Activated naive CD4-positive, alpha-beta T cell treated with anti-CD3 and anti-CD28 coated beads, Interleukin-2, amount 10 ng/mL, durations not matched to agents 7 days and 5 days (primary cell): Measurements from ENCODE around the gene VAC14.

Experiments
- CTCF ChIA-PET: fragments of 350-600 bp; sonication (Branson Sonifier 250); formaldehyde crosslinking; loops from one replicate; lab custom pipeline; 2021; ENCODE audit warnings: antibody characterized with exemption; lab: Charles Lee
- DNase-seq: peaks from one replicate; pipeline ENCODE4 v3.0.0-alpha.2; 2020
- H3K27ac Mint-ChIP-seq: one replicate; pipeline ENCODE4 v1.8.0; 2021; ENCODE audit warnings: mild to moderate bottlenecking, moderate library complexity, mixed read lengths
- H3K27me3 Mint-ChIP-seq: one replicate; pipeline ENCODE4 v1.8.0; 2021; ENCODE audit warnings: mild to moderate bottlenecking, mixed read lengths
- H3K36me3 Mint-ChIP-seq: one replicate; pipeline ENCODE4 v1.8.0; 2021; ENCODE audit warnings: mixed read lengths
- H3K4me1 Mint-ChIP-seq: one replicate; pipeline ENCODE4 v1.8.0; 2021; ENCODE audit warnings: mixed read lengths
- H3K4me3 Mint-ChIP-seq: one replicate; pipeline ENCODE4 v1.8.0; 2021; ENCODE audit warnings: mild to moderate bottlenecking, moderate library complexity, mixed read lengths
- H3K9me3 Mint-ChIP-seq: one replicate; pipeline ENCODE4 v1.8.0; 2021; ENCODE audit warnings: mixed read lengths

VAC14 gene

DNA sequence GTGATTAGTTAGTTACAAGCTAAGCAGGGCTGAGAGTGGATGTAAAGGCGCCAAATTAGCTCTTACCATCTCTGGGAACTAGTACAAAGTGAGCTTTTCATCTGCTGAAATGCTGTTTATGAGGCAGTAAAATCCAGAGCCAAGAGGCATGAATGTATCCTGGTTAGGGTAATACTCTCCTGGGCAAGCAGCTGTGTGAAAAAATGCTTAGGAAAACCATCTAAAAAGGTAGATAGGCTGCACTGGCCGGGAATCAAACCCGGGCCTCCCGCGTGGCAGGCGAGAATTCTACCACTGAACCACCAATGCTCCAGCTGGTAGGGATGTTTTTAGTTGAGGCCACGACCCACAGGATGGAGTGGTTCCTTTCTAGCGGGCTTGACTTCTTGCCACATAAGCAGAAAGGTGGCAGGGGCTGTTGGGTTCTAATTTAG is 23.0 kb downstream of the VAC14 start:
- Mint-ChIP-seq H3K9me3 (no peaks in the 10 kb centered on the region), H3K27me3 (no peaks in the 10 kb centered on the region), H3K4me3 (no peak overlapping the region), H3K4me1 (no peaks in the 10 kb centered on the region), H3K27ac (no peak overlapping the region), H3K36me3 (peaks cover 40% of the 10 kb centered on the region)
- no peak for DNase-seq
- CTCF ChIA-PET: interaction anchor here (0.6 kb wide), 1 partner anchor 53 kb away, joined by 3 read pairs; no protein-coding TSS in a partner anchor

DNA sequence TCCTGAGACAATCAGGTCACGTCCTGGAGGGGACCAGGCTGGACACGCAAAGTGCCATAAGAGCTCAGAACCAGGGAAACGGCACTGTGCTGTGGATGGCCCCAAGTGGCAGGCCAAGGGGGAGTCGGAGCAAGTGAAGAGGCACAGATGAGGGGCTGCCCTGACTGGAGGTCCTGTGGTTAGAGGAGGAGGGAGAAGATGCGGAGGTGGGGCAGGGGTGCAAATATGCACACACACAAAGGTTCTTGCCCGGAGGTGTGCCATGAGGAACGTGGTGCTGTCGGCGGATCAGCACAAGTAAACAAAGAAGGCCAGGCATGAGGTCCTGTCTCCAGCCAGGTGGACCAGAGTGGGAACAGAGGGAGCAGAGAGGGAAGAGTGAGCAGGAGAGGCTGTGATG is 23.5 kb downstream of the VAC14 start:
- Mint-ChIP-seq H3K9me3 (no peaks in the 10 kb centered on the region), H3K36me3 (peaks cover 35% of the 10 kb centered on the region), H3K27me3 (no peaks in the 10 kb centered on the region), H3K4me3 (no peak overlapping the region), H3K4me1 (no peaks in the 10 kb centered on the region), H3K27ac (no peak overlapping the region)
- DNase-seq: no peak
- CTCF ChIA-PET: interaction anchor here (0.6 kb wide), 1 partner anchor 52 kb away, joined by 3 read pairs; no protein-coding TSS in a partner anchor

DNA sequence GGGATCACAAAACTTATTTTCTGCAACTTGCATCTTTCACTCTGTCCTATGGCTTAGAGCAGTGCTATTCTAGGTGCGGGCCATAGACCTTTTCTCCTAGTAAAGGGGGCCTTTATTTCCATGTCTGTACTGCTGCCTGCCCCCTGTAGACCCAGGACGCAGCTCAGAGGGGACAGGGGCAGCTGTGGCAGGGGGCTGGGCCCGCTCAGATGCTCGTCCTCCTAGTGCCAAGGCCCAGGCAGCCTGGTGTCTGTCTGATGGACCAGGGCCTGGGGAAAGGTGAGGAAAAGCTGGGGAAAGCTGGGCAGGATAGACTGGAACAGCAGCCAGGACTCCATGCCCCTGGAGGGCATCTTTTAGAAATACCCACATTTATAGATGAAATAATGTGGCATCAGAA is 25.6 kb downstream of the VAC14 start:
- Mint-ChIP-seq H3K9me3 (no peaks in the 10 kb centered on the region), H3K4me1 (peaks cover 6% of the 10 kb centered on the region), H3K27ac (no peak overlapping the region), H3K27me3 (no peaks in the 10 kb centered on the region), H3K36me3 (peaks cover 21% of the 10 kb centered on the region), H3K4me3 (no peak overlapping the region)
- CTCF ChIA-PET: interaction anchor here (0.9 to 1.2 kb wide), 2 partner anchors 9 to 108 kb away, joined by 3 to 4 read pairs; no protein-coding TSS in a partner anchor
- DNase-seq: no peak

DNA sequence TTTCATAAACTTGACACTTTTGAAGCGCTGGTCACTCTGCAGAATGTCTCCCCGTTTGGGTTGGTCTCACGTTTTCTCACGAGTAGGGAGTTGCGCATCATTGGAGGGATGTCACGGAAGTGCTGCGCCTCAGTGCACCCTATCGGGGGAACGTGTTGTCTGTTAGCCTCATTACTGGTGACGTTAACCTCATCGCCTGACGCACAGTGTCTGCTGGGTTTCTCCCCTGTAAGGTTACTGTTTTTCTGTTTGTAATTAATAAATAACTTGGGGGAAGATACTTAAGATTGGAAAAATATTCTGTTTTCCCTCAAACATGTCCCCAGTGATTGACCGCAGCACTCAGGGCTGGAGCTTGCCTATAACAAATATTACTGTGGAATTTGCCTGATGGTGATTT is 26.7 kb downstream of the VAC14 start:
- Mint-ChIP-seq H3K4me3 (no peak overlapping the region), H3K27me3 (no peaks in the 10 kb centered on the region), H3K36me3 (peaks cover 25% of the 10 kb centered on the region), H3K4me1 (peaks cover 11% of the 10 kb centered on the region), H3K27ac (no peak overlapping the region), H3K9me3 (no peaks in the 10 kb centered on the region)
- CTCF ChIA-PET: interaction anchor here (0.9 to 5.0 kb wide), 2 partner anchors 10 to 14 kb away, joined by 4 to 35 read pairs; no protein-coding TSS in a partner anchor
- DNase-seq: no peak

DNA sequence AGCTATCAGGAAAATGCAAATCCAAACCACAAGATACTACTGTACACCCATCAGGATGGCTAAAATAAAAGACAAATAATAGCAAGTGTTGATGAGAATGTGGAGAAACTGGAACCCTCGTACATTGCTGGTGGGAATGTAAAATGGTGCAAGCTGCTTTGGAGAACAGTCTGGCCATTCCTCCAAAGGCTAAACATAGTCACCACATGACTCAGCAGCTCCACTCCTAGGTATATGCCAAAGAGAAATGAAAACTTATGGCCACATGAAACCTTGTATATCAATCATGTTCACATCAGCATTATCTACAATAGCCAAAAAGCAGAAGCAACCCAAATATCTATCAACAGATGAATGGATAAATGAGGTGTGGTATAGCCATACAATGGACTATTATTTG is 28.5 kb downstream of the VAC14 start:
- Mint-ChIP-seq H3K9me3 (no peaks in the 10 kb centered on the region), H3K4me1 (peaks cover 11% of the 10 kb centered on the region), H3K4me3 (no peak overlapping the region), H3K36me3 (peaks cover 21% of the 10 kb centered on the region), H3K27ac (no peak overlapping the region), H3K27me3 (no peaks in the 10 kb centered on the region)
- CTCF ChIA-PET: interaction anchor here (1.5 to 5.1 kb wide), 11 partner anchors 13 to 243 kb away, joined by 3 to 87 read pairs (median 11); no protein-coding TSS in a partner anchor
- DNase-seq: no peak

DNA sequence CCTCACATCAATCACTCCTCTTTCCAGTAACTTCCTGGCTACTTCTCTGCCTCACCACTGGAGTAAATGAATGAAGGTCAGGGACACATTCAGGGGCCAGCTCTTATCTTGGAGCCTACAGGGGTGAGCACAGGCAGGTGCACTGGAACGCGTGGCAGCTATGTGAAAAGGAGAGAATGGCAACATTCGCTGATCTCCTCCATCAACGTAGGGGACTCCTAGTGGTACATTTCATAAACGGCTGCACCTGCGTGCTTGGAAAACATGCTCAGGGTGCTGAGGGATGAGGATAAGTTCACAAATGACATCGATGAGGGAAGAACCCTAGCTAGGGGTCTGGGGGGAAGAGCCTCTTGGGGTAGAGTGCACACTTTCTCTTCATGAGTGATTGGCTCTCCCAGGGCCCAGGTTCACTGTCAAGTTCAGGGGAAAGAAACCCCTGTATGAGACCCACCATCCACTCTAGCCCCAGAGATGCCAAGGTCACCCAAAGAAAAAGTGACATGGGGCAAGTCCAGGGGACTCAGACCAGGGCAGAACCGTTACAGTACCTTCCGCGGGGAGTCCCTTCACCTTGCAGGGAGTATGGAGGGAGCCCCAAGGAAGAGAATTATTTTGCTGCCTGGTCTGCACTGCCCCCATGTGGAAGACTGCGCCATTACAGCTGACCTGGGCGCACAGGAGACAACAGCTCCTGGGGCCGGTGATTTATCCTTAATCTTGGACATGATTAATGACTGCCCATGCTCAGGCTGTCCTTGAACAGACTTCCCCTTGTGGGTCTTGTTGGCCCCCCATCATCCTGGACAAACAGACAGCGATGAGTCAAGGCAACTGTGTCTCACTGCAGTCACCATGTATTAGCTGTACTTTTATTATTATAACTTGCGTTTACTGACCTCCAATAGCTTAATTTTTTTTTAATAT is 30.1 kb downstream of the VAC14 start:
- CTCF ChIA-PET: interaction anchor here (0.6 to 5.1 kb wide), 40 partner anchors 9 to 586 kb away, joined by 3 to 87 read pairs (median 5); partner anchors contain the start of gene MTSS2
- Mint-ChIP-seq H3K27ac (peak overlapping the region; percentile 39), H3K27me3 (no peaks in the 10 kb centered on the region), H3K9me3 (no peaks in the 10 kb centered on the region), H3K4me3 (no peak overlapping the region), H3K36me3 (peaks cover 18% of the 10 kb centered on the region), H3K4me1 (peaks cover 11% of the 10 kb centered on the region)
- peak; percentile 82 for DNase-seq

DNA sequence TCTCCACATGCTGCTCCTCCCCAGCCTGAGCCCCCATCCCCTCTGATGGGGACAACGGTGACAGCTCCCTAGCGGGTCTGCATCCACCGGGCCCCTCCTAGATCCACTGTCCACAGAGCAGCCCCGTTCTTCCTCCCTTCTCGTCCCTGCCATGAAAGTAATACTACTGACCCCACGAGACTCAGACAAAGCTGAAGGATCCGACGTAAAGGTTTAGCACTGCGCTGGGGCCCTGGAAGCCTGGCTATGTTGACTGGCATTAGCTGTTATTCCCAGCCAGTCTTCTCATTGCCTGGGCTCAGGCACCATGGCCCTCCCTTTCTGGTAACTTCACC is 30.7 kb downstream of the VAC14 start:
- Mint-ChIP-seq H3K27ac (peak overlapping the region; percentile 39), H3K4me1 (peaks cover 11% of the 10 kb centered on the region), H3K9me3 (no peaks in the 10 kb centered on the region), H3K4me3 (no peak overlapping the region), H3K27me3 (no peaks in the 10 kb centered on the region), H3K36me3 (peaks cover 18% of the 10 kb centered on the region)
- no peak for DNase-seq
- CTCF ChIA-PET: interaction anchor here (1.0 to 5.1 kb wide), 19 partner anchors 10 to 587 kb away, joined by 3 to 87 read pairs (median 9); partner anchors contain the start of gene MTSS2

DNA sequence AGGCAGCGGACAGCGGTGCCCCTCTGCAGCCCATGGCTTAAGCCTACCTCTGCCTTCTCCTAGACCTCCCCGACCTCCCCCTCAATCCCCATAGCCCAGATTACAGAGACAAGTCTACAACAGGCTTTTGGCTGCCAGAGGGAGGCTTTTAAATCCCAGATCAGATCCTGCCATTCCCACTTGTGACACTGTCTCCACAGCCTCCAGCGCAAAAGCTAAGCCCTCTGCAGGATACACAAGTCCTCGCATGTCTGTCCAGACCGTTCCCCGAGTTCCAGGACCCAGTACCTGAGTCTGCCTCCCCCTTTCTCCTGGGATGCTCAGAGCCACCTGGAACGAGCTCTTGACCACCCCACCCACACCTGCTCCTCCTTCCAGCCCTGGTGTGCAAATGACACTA is 31.2 kb downstream of the VAC14 start:
- Mint-ChIP-seq H3K9me3 (no peaks in the 10 kb centered on the region), H3K4me3 (no peak overlapping the region), H3K27ac (peak overlapping the region; percentile 55), H3K27me3 (no peaks in the 10 kb centered on the region), H3K36me3 (peaks cover 18% of the 10 kb centered on the region), H3K4me1 (peaks cover 11% of the 10 kb centered on the region)
- CTCF ChIA-PET: interaction anchor here (1.0 to 5.1 kb wide), 16 partner anchors 10 to 205 kb away, joined by 3 to 87 read pairs (median 10); partner anchors contain the start of gene MTSS2
- DNase-seq: no peak

DNA sequence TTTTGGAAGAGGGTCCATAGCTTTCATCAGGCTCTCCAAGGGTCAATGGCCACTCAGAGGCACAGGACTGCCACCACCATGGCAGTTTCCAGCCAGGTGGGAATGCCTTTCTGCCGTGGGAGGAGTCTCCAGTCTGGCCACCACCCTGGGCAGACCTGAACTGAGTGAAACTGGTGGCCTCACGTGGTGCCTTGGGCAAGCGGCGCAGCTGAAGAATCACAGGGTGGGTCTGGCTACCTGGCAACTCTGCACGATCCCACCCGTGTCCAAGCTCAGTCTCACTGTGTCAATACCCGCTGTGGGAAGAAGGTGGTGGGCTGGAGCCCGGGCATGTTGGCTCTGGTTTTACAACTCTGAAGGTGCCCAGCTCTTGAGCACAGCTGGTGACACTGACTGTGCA is 31.8 kb downstream of the VAC14 start:
- H3K27ac Mint-ChIP-seq: peak overlapping the region; percentile 55

DNA sequence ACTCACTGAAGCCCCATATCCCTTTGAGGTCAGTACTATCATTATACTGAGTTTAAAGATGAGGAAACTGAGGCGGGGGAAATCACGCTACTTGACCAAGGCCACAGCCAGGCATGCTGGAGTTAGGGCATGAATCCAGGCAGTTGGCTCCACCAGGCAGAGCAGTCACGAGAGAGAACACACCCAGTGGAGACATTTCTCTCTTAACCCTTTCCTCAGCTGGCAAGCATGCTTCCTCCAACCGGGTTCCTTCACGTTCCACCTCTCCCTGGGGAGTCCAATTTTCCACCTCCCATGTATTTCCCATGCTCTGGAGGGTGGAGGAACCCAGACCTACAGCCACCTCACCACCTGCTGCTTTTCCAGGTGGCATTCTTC is 32.8 kb downstream of the VAC14 start:
- no peak overlapping the region for H3K27ac Mint-ChIP-seq
- H3K9me3 Mint-ChIP-seq: no peaks in the 10 kb centered on the region
- no peak overlapping the region for H3K4me3 Mint-ChIP-seq
- CTCF ChIA-PET: interaction anchor here (1.0 to 5.1 kb wide), 5 partner anchors 17 to 114 kb away, joined by 4 to 87 read pairs (median 8); no protein-coding TSS in a partner anchor
- H3K36me3 Mint-ChIP-seq: peaks cover 23% of the 10 kb centered on the region
- peaks cover 11% of the 10 kb centered on the region for H3K4me1 Mint-ChIP-seq
- no peaks in the 10 kb centered on the region for H3K27me3 Mint-ChIP-seq
- no peak for DNase-seq

More for the DNA sequence above, 31.8 kb downstream of the VAC14 start:
- no peak for DNase-seq
- peaks cover 21% of the 10 kb centered on the region for H3K36me3 Mint-ChIP-seq
- no peak overlapping the region for H3K4me3 Mint-ChIP-seq
- H3K9me3 Mint-ChIP-seq: no peaks in the 10 kb centered on the region
- H3K27me3 Mint-ChIP-seq: no peaks in the 10 kb centered on the region
- peaks cover 11% of the 10 kb centered on the region for H3K4me1 Mint-ChIP-seq
- CTCF ChIA-PET: interaction anchor here (1.1 to 5.1 kb wide), 10 partner anchors 9 to 188 kb away, joined by 3 to 87 read pairs (median 18); partner anchors contain the start of gene MTSS2

DNA sequence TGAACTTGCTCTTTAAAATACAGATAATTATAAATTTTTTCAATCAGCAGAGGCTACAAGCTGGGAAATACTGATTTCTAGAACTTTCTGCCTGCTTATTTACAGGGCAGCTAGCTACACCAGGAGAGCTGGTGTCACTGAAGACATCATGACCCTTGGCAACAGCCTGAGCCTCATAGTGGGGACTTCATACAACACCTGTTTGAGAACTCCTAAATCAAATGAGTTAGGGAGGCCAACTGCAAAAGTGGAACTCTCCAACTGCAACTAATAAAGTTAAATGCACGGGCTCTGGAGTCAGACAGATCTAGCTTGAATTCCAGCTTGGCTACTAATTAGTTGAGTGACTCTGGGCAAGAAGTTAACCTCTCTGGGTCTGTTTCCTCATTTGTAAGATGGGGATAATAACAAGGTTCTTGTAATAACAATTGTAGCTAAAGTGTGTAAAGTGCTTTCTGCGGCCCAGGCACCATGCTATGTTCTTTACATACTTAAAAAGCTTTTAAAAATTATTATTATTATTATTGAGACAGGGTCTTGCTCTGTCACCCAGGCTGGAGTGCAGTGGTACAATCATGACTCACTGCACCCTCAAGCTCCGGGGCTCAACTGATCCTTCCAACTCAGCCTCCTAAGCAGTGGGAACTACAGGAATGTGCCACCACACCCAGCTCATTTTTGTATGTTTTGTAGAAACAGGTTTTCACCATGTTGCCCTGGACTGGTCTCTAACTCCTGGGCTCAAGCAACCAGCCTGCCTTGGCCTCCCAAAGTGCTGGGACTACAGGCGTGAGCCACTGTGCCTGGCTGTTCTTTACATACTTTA is 33.4 kb downstream of the VAC14 start:
- H3K4me3 Mint-ChIP-seq: no peak overlapping the region
- peak overlapping the region; percentile 11 for H3K27ac Mint-ChIP-seq
- H3K36me3 Mint-ChIP-seq: peaks cover 24% of the 10 kb centered on the region
- no peaks in the 10 kb centered on the region for H3K27me3 Mint-ChIP-seq
- H3K4me1 Mint-ChIP-seq: peaks cover 11% of the 10 kb centered on the region
- no peak for DNase-seq
- CTCF ChIA-PET: interaction anchor here (0.7 to 1.6 kb wide), 4 partner anchors 17 to 113 kb away, joined by 3 to 8 read pairs (median 6); no protein-coding TSS in a partner anchor
- no peaks in the 10 kb centered on the region for H3K9me3 Mint-ChIP-seq

DNA sequence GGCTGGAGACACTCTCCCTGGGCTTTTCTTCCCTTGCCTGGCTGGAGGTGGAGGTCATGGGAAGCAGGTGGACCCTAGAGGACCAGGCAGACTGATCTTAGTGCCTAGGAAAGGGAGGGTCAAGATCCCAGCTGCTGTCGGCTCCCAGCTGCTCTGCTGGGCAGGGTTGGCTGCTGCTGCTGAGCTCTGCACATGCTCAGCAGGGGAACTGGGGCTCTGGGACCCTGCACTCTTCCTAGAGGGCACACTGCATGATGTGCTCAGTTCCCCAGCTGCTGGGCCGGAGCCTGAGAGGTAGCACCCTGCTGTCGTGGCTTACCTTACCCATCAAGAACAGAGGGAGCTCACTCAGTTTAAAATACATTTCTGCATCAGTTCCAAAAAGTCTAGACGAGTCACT is 34.3 kb downstream of the VAC14 start:
- peaks cover 11% of the 10 kb centered on the region for H3K4me1 Mint-ChIP-seq
- H3K27ac Mint-ChIP-seq: no peak overlapping the region
- no peaks in the 10 kb centered on the region for H3K27me3 Mint-ChIP-seq
- CTCF ChIA-PET: interaction anchor here (0.7 to 1.4 kb wide), 2 partner anchors 84 to 112 kb away, joined by 3 to 8 read pairs; no protein-coding TSS in a partner anchor
- H3K36me3 Mint-ChIP-seq: peaks cover 27% of the 10 kb centered on the region
- no peak for DNase-seq
- H3K4me3 Mint-ChIP-seq: no peak overlapping the region
- no peaks in the 10 kb centered on the region for H3K9me3 Mint-ChIP-seq

DNA sequence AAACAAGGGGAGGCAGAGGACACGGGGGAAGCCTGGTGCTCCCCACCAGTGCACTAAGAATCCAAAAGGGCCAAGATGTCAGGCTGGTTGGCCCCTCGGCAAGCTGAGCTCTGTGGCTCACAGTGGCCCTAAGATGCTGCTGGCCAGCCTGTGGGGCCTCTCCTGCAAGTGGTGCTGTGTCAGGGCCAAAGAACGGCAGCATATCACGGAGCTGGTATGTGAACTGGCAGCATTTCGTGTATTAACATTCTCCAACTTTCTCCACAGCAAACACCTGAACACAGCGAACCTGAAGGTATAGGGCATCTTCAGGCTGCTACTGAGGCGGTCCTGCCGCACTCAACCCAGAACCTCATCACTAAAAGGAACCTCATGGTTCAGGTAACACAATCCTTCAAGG is 34.8 kb downstream of the VAC14 start:
- DNase-seq: no peak
- H3K27ac Mint-ChIP-seq: no peak overlapping the region
- H3K36me3 Mint-ChIP-seq: peaks cover 30% of the 10 kb centered on the region
- H3K9me3 Mint-ChIP-seq: no peaks in the 10 kb centered on the region
- no peaks in the 10 kb centered on the region for H3K27me3 Mint-ChIP-seq
- peaks cover 11% of the 10 kb centered on the region for H3K4me1 Mint-ChIP-seq
- CTCF ChIA-PET: interaction anchor here (1.6 kb wide), 1 partner anchor 28 kb away, joined by 6 read pairs; no protein-coding TSS in a partner anchor
- H3K4me3 Mint-ChIP-seq: no peak overlapping the region
